Trophoblast cell (in vitro differentiated cells and primary cell): Measurements from ENCODE around the gene HEATR5A.
"Not testable (repeated sequence)": the region's sequence is repeated elsewhere in the genome, so short reads cannot be mapped to it uniquely, and the experiment has no call there.

Experiments
- DNase-seq, 2 donors: peaks; one replicate each; pipeline ENCODE4 v3.0.0-alpha.2; 2016
- H2AFZ ChIP-seq: 2 replicates; pipeline ENCODE4 v1.6.1; 2013; ENCODE audit warnings: low read length, moderate library complexity, mild to moderate bottlenecking; ENCODE audit not compliant: insufficient read depth, poor library complexity
- H2AK5ac ChIP-seq: 2 replicates; pipeline ENCODE4 v1.6.1; 2013; ENCODE audit warnings: mild to moderate bottlenecking, low read length
- H2BK120ac ChIP-seq: 2 replicates; pipeline ENCODE4 v1.6.1; 2013; ENCODE audit warnings: low read length, mild to moderate bottlenecking, moderate library complexity; ENCODE audit not compliant: insufficient read depth, poor library complexity
- H2BK12ac ChIP-seq: 2 replicates; pipeline ENCODE4 v1.6.1; 2013; ENCODE audit warnings: mild to moderate bottlenecking, low read length, moderate library complexity
- H2BK5ac ChIP-seq: 2 replicates; pipeline ENCODE4 v1.6.1; 2013; ENCODE audit warnings: low read length, low read depth, moderate library complexity, mild to moderate bottlenecking; ENCODE audit not compliant: poor library complexity
- H3K14ac ChIP-seq: 2 replicates; pipeline ENCODE4 v1.6.1; 2013; ENCODE audit warnings: mild to moderate bottlenecking, low read length
- H3K18ac ChIP-seq: 2 replicates; pipeline ENCODE4 v1.6.1; 2013; ENCODE audit warnings: mild to moderate bottlenecking, low read length
- H3K23ac ChIP-seq: 2 replicates; pipeline ENCODE4 v1.6.1; 2013; ENCODE audit warnings: low read length
- H3K27ac ChIP-seq: 2 replicates; pipeline ENCODE4 v1.5.1; 2013; ENCODE audit warnings: low read depth, mild to moderate bottlenecking, inconsistent platforms, low read length, moderate library complexity
- H3K27me3 ChIP-seq: 2 replicates; pipeline ENCODE4 v1.6.1; 2013; ENCODE audit warnings: inconsistent platforms, mild to moderate bottlenecking, low read length, moderate library complexity; ENCODE audit not compliant: insufficient read depth
- H3K36me3 ChIP-seq, 2 experiments: 1 replicate in 1 of 2; 2 replicates in 1 of 2; pipeline ENCODE4 v1.6.1; 2013; ENCODE audit warnings: low read length in 2 of 2, mild to moderate bottlenecking in 2 of 2, moderate library complexity in 1 of 2; ENCODE audit not compliant: insufficient read depth in 2 of 2, control insufficient read depth in 1 of 2
- H3K4ac ChIP-seq: 2 replicates; pipeline ENCODE4 v1.6.1; 2013; ENCODE audit warnings: low read depth, mild to moderate bottlenecking, low read length, moderate library complexity
- H3K4me1 ChIP-seq, 2 experiments: 1 replicate in 1 of 2; 2 replicates in 1 of 2; pipeline ENCODE4 v1.6.1; 2013; ENCODE audit warnings: low read length in 2 of 2, mild to moderate bottlenecking in 2 of 2, moderate library complexity in 1 of 2; ENCODE audit not compliant: insufficient read depth in 2 of 2, control insufficient read depth in 1 of 2
- H3K4me2 ChIP-seq: 2 replicates; pipeline ENCODE4 v1.6.1; 2013; ENCODE audit warnings: inconsistent platforms, mild to moderate bottlenecking, low read length, moderate library complexity
- H3K4me3 ChIP-seq: 2 replicates; pipeline ENCODE4 v1.5.1; 2013; ENCODE audit warnings: mild to moderate bottlenecking, low read depth, low read length, inconsistent platforms
- H3K79me1 ChIP-seq: one replicate; pipeline ENCODE4 v1.6.1; 2013; ENCODE audit warnings: low read length
- H3K79me2 ChIP-seq: 2 replicates; pipeline ENCODE4 v1.6.1; 2013; ENCODE audit warnings: low read length, mild to moderate bottlenecking; ENCODE audit not compliant: control insufficient read depth, insufficient read depth, poor library complexity
- H3K9ac ChIP-seq: 2 replicates; pipeline ENCODE4 v1.6.1; 2013; ENCODE audit warnings: mild to moderate bottlenecking, low read length
- H3K9me3 ChIP-seq: 2 replicates; pipeline ENCODE4 v1.6.1; 2013; ENCODE audit warnings: low read depth, mild to moderate bottlenecking, control low read depth, inconsistent platforms, low read length; ENCODE audit not compliant: insufficient read depth
- H4K12ac ChIP-seq: 2 replicates; pipeline ENCODE4 v1.6.1; 2013; ENCODE audit warnings: low read depth, mild to moderate bottlenecking, low read length, moderate library complexity
- H4K8ac ChIP-seq: 2 replicates; pipeline ENCODE4 v1.6.1; 2013; ENCODE audit warnings: low read depth, mild to moderate bottlenecking, low read length, moderate library complexity
- H4K91ac ChIP-seq: one replicate; pipeline ENCODE4 v1.6.1; 2013; ENCODE audit warnings: low read depth, mild to moderate bottlenecking, low read length, moderate library complexity
- WGBS: extraction: QIAGEN DNeasy Blood & Tissue Kit; methylation state at CpG from one replicate; pipeline ENCODE4 v1.1.7; 2013; ENCODE audit warnings: missing lambda C conversion rate; ENCODE audit not compliant: insufficient read length, insufficient coverage; ENCODE audit errors: extremely low coverage; 5-methylcytosine and 5-hydroxymethylcytosine counted together

HEATR5A gene

GRCh38 chr14:31278883-31279282 is 141.5 kb downstream of the HEATR5A start:
- Histone ChIP-seq H3K79me2 (no peaks in the 10 kb centered on the region), H2BK120ac (no peak overlapping the region), H3K23ac (no peak overlapping the region), H4K12ac (no peak overlapping the region), H4K91ac (no peak overlapping the region), H2AK5ac (no peak overlapping the region), H3K79me1 (no peaks in the 10 kb centered on the region), H3K36me3 (no peaks in the 10 kb centered on the region), H3K14ac (no peak overlapping the region), H3K4me3 (no peak overlapping the region), H2BK5ac (no peak overlapping the region), H3K4me2 (no peak overlapping the region), H3K4ac (no peak overlapping the region), H3K18ac (no peak overlapping the region), H3K27me3 (no peaks in the 10 kb centered on the region), H3K27ac (no peak overlapping the region), H2AFZ (no peak overlapping the region), H3K9ac (no peak overlapping the region), H2BK12ac (no peak overlapping the region), H3K4me1 (no peaks in the 10 kb centered on the region), H3K9me3 (peaks cover 2% of the 10 kb centered on the region), H4K8ac (no peak overlapping the region)
- WGBS: no CpG with 5 or more reads among the region's 1 CpG
- no peak for DNase-seq

GRCh38 chr14:31277085-31277484 is 143.3 kb downstream of the HEATR5A start:
- Histone ChIP-seq H3K4me3 (no peak overlapping the region), H4K8ac (no peak overlapping the region), H3K4me1 (no peaks in the 10 kb centered on the region), H3K36me3 (no peaks in the 10 kb centered on the region), H3K4me2 (no peak overlapping the region), H4K12ac (no peak overlapping the region), H2BK12ac (no peak overlapping the region), H4K91ac (no peak overlapping the region), H3K27me3 (no peaks in the 10 kb centered on the region), H3K18ac (no peak overlapping the region), H3K79me1 (no peaks in the 10 kb centered on the region), H3K9ac (no peak overlapping the region), H2AK5ac (no peak overlapping the region), H3K27ac (no peak overlapping the region), H3K23ac (no peak overlapping the region), H2BK120ac (no peak overlapping the region), H3K4ac (no peak overlapping the region), H3K79me2 (no peaks in the 10 kb centered on the region), H2AFZ (no peak overlapping the region), H3K14ac (no peak overlapping the region), H2BK5ac (no peak overlapping the region), H3K9me3 (peaks cover 2% of the 10 kb centered on the region)
- no CpG with 5 or more reads among the region's 1 CpG for WGBS
- DNase-seq: no peak

GRCh38 chr14:31276417-31276816 is 143.9 kb downstream of the HEATR5A start:
- H3K79me2 ChIP-seq, H3K27me3 ChIP-seq, H2BK12ac ChIP-seq, H2BK5ac ChIP-seq, H3K79me1 ChIP-seq, H3K18ac ChIP-seq, H4K91ac ChIP-seq, DNase-seq, H3K14ac ChIP-seq, H3K9me3 ChIP-seq, H3K9ac ChIP-seq, H2AK5ac ChIP-seq, H3K4me1 ChIP-seq, H3K4me2 ChIP-seq, H2BK120ac ChIP-seq, H3K4ac ChIP-seq, H4K12ac ChIP-seq, H3K4me3 ChIP-seq, H2AFZ ChIP-seq, H3K36me3 ChIP-seq, H4K8ac ChIP-seq, H3K23ac ChIP-seq, H3K27ac ChIP-seq: not testable (repeated sequence)
- WGBS: no CpG with 5 or more reads among the region's 5 CpGs

GRCh38 chr14:31275731-31276130 is 144.6 kb downstream of the HEATR5A start:
- Histone ChIP-seq H2BK5ac (no peak overlapping the region), H3K4me3 (no peak overlapping the region), H2BK120ac (no peak overlapping the region), H3K36me3 (no peaks in the 10 kb centered on the region), H3K4ac (no peak overlapping the region), H2BK12ac (no peak overlapping the region), H3K79me2 (no peaks in the 10 kb centered on the region), H2AFZ (no peak overlapping the region), H3K9ac (no peak overlapping the region), H3K4me1 (no peaks in the 10 kb centered on the region), H3K18ac (no peak overlapping the region), H4K12ac (no peak overlapping the region), H3K14ac (no peak overlapping the region), H3K27ac (no peak overlapping the region), H3K23ac (no peak overlapping the region), H3K9me3 (peaks cover 2% of the 10 kb centered on the region), H4K8ac (no peak overlapping the region), H2AK5ac (no peak overlapping the region), H3K79me1 (no peaks in the 10 kb centered on the region), H3K27me3 (no peaks in the 10 kb centered on the region), H4K91ac (no peak overlapping the region), H3K4me2 (no peak overlapping the region)
- no peak for DNase-seq
